K562 (cell line): ENCODE data around the gene CORO2A. TPM values are rescaled to one million over a fixed set of nuclear protein-coding genes. Genes with fewer than 3 reads are reported as not detected.

Experiments used
- ATAC-seq: fragments of 200-7000 bp; cut with Tn5 transposase; 3 replicates; pipeline ENCODE4 v1.9.1; 2020; ENCODE audit warnings: moderate library complexity
- BruUV-seq: library from RNA; stranded (reverse); fragments of 400-500 nt; replicated peaks from 2 replicates; lab custom pipeline; 2021; lab: Mats Ljungman, UMichigan
- CTCF ChIA-PET: fragments of 300-600 bp; formaldehyde crosslinking; extraction: SDS; loops from one replicate; lab custom pipeline; 2021; ENCODE audit warnings: low intra/inter-chr PET ratio; lab: Yijun Ruan, JAX
- POLR2A ChIA-PET: fragments of 300-600, 350-650 bp; sonication (Branson Sonifier 250); formaldehyde crosslinking; extraction: SDS; loops from one replicate; lab custom pipeline; 2021; ENCODE audit warnings: antibody characterized with exemption, inconsistent platforms; lab: Yijun Ruan, JAX
- DNase-seq, 4 experiments: peaks; one replicate each; pipeline versions ENCODE4 v3.0.0 to v3.0.0-alpha.2; 2011 to 2018; ENCODE audit warnings: low spot score in 3 of 4, mixed read lengths in 3 of 4; ENCODE audit errors: extremely low read depth in 1 of 4
- FAIRE-seq: peaks from 2 replicates; lab custom pipeline; 2011; peaks lifted over from hg19 to GRCh38; lab: Jason Lieb, UNC
- H2AFZ ChIP-seq: 2 replicates; pipeline ENCODE4 v1.6.0; 2011; ENCODE audit warnings: low read depth, low read length, control low read depth, inconsistent platforms
- H3K27ac ChIP-seq: fragments of 200-600 bp; 3 replicates; pipeline ENCODE4 v1.8.0; 2011; ENCODE audit warnings: low read depth, mild to moderate bottlenecking, control low read depth, inconsistent platforms, low read length, moderate library complexity, mixed read lengths; ENCODE audit errors: extremely low read depth
- H3K27me3 ChIP-seq, 2 experiments: fragments of 300-600 bp in 1 of 2; 2 replicates in 1 of 2; 3 replicates in 1 of 2; pipeline versions ENCODE4 v1.6.0 to v1.8.0; 2011; ENCODE audit warnings: inconsistent platforms in 2 of 2, low read length in 2 of 2, mild to moderate bottlenecking in 1 of 2, mixed read lengths in 1 of 2, moderate library complexity in 1 of 2; ENCODE audit not compliant: control insufficient read depth in 2 of 2, insufficient read depth in 2 of 2
- H3K36me3 ChIP-seq: fragments of 300-600 bp; 3 replicates; pipeline ENCODE4 v1.8.0; 2011; ENCODE audit warnings: mild to moderate bottlenecking, low read length, inconsistent platforms; ENCODE audit not compliant: control insufficient read depth, insufficient read depth
- H3K4me1 ChIP-seq, 2 experiments: fragments of 200-600 bp in 1 of 2; replicated peaks in 1 of 2; 2 replicates in 1 of 2; 3 replicates in 1 of 2; pipeline versions ENCODE4 v1.5.1 to v1.8.0; 2011; ENCODE audit warnings: inconsistent platforms in 2 of 2, low read length in 2 of 2, mild to moderate bottlenecking in 1 of 2, mixed read lengths in 1 of 2, moderate library complexity in 1 of 2; ENCODE audit not compliant: control insufficient read depth in 2 of 2, insufficient read depth in 2 of 2
- H3K4me2 ChIP-seq: 2 replicates; pipeline ENCODE4 v1.6.1; 2011; ENCODE audit warnings: low read length, control low read depth, inconsistent platforms, mixed read lengths; ENCODE audit not compliant: insufficient read depth
- H3K4me3 ChIP-seq: fragments of 200-600 bp; sonication (generic), shearing (Covaris generic); 2 replicates; pipeline ENCODE4 v1.5.1; 2016; ENCODE audit warnings: control low read depth, inconsistent platforms
- H3K79me2 ChIP-seq: fragments of 200-600 bp; 3 replicates; pipeline ENCODE4 v1.8.0; 2011; ENCODE audit warnings: low read length, inconsistent platforms; ENCODE audit not compliant: control insufficient read depth, insufficient read depth
- H3K9ac ChIP-seq, 2 experiments: 2 replicates each; pipeline versions ENCODE4 v1.6.0 to v1.6.1; 2011; ENCODE audit warnings: low read depth in 2 of 2, low read length in 2 of 2, control low read depth in 1 of 2, inconsistent platforms in 1 of 2, mild to moderate bottlenecking in 1 of 2, mixed read lengths in 1 of 2; ENCODE audit not compliant: insufficient read depth in 1 of 2
- H3K9me1 ChIP-seq: one replicate; pipeline ENCODE4 v1.6.0; 2011; ENCODE audit warnings: inconsistent platforms, mild to moderate bottlenecking, low read length, moderate library complexity; ENCODE audit not compliant: control insufficient read depth, insufficient read depth
- H3K9me3 ChIP-seq: replicated peaks from 2 replicates; pipeline ENCODE4 v1.5.1; 2011; ENCODE audit warnings: low read depth, low read length, inconsistent platforms; ENCODE audit not compliant: control insufficient read depth, insufficient read depth
- H4K20me1 ChIP-seq: replicated peaks from 2 replicates; pipeline ENCODE4 v1.6.1; 2011; ENCODE audit warnings: low read length, inconsistent platforms, mixed read lengths; ENCODE audit not compliant: control insufficient read depth, insufficient read depth
- CBFA2T3 ChIP-seq: fragments of 450-650 bp; IDR thresholded peaks from 2 replicates; pipeline ENCODE4 v1.6.1; 2017
- ESRRA ChIP-seq: fragments of 450-650 bp; IDR thresholded peaks from 2 replicates; pipeline ENCODE4 v1.6.1; 2014; ENCODE audit warnings: low read depth, mild to moderate bottlenecking, moderate library complexity, borderline replicate concordance
- SMAD3 ChIP-seq: fragments of 450-650 bp; formaldehyde crosslinking; conservative IDR thresholded peaks from 2 replicates; pipeline ENCODE4 v1.4.0; 2020; ENCODE audit warnings: mild to moderate bottlenecking
- ZKSCAN3 ChIP-seq: fragments of 250-450 bp; sonication (Bioruptor Pico); IDR thresholded peaks from 2 replicates; pipeline ENCODE4 v1.4.0; 2020
- ZNF324 ChIP-seq: fragments of 250-450 bp; sonication (Bioruptor Pico); IDR thresholded peaks from 2 replicates; pipeline ENCODE4 v1.4.0; 2020; ENCODE audit warnings: mild to moderate bottlenecking
- WGBS: fragments of 100-300 bp; shearing (Covaris generic); methylation state at CpG from one replicate; pipeline ENCODE4 v1.1.6; 2016; ENCODE audit warnings: low coverage, mixed read lengths; ENCODE audit not compliant: insufficient coverage; ENCODE audit errors: missing lambda C conversion rate; 5-methylcytosine and 5-hydroxymethylcytosine counted together
- in situ Hi-C: fragments of 300-500 bp; cut with MboI; formaldehyde crosslinking; loops from 4 replicates; pipeline ENCODE4 v1.15.0; 2018; ENCODE audit warnings: inconsistent platforms, mixed read lengths
- intact Hi-C: fragments of 100-400 bp; cut with micrococcal nuclease; formaldehyde crosslinking; loops from 2 replicates; pipeline ENCODE4 v1.14.2; 2022
- polyA plus RNA-seq, 8 experiments: library from polyadenylated mRNA; depleted of rRNA in 4 of 8; stranded (reverse) in 5 of 8; unstranded in 3 of 8; fragments of >200 nt; fragmentation: Nextera tagmentation in 2 of 8; fragmentation: Illumina TruSeq in 1 of 8; extraction: Ambion mirVana in 2 of 8; extraction: Trizol in 1 of 8; gene quantifications; 2 replicates each; pipeline versions ENCODE4 v1.2.1 to v1.2.3, GENCODE V29; 2011 to 2014; ENCODE audit warnings: inconsistent platforms in 1 of 8, missing spikeins in 1 of 8
- total RNA-seq, 7 experiments: library from RNA; depleted of rRNA in 6 of 7; stranded (reverse); fragments of >200 nt in 6 of 7; fragmentation: Illumina TruSeq in 2 of 7; extraction: Trizol in 2 of 7; gene quantifications; 2 replicates each; pipeline versions ENCODE4 v1.2.1 to v1.2.3, GENCODE V29; 2011 to 2021; ENCODE audit warnings: low replicate concordance in 1 of 7
- TF ChIP-seq, protein P1 (sequence below): fragments of 250-450 bp; sonication (Bioruptor Pico); IDR thresholded peaks from 2 replicates; pipeline ENCODE4 v1.4.0; 2020; ENCODE audit warnings: mild to moderate bottlenecking, moderate library complexity, borderline replicate concordance
- TF ChIP-seq, protein P2 (sequence below): sonication (generic); formaldehyde crosslinking; IDR thresholded peaks from 2 replicates; pipeline ENCODE4 v1.8.1; 2023; ENCODE audit warnings: mild to moderate bottlenecking, missing genetic modification reagents
- TF ChIP-seq, protein P3 (sequence below): fragments of 250-450 bp; sonication (Bioruptor Pico); IDR thresholded peaks from 2 replicates; pipeline ENCODE4 v1.5.0; 2021

Gene CORO2A
- total and polyA plus RNA-seq, 9 of the 15 experiments (the other 6 are each of a cell fraction or from before 2014, with no cell fraction given), result 9.5 to 26.6 (median 18.0) TPM

DNA sequence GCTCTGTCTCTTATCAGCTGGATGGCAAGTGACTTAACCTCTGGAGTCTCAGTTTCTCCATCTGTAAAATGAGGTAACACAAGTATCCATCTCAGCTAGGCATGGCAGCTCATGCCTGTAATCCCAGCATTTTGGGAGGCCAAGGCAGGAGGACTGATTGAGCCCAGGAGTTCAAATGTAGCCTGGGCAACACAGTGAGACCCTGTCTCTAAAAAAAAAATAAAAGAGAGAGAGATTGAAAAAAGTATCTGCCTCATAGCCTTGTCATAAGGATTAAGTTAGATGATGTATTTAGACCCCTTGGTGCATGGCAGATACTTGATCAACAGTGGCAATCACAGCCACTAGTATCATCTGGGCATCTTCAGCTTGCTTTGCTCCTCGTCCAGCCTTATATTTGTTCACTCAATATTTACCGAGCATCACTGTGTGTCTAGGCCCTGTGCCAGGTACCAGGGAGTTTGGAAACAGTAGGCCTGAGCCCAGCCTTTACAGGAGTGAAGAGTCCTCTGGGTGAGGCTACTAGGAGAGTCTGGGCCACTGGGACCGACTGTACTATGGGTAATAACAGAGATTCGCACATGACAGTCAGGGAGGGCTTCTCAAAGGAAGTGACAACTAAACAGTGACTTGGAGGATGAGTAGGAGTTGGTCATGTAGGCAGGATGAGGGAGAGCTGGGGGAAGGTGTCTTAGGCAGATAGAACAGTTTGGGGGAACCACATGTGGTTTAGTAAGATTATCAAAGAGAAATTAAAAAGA, 34.2 kb downstream of the CORO2A start:
- in situ Hi-C loops, result no loop called here
- H4K20me1 ChIP-seq, result peaks cover 22% of the 10 kb centered on the region
- peaks cover 6% of the 10 kb centered on the region for H3K9me1 ChIP-seq
- no peak overlapping the region for H3K27ac ChIP-seq
- WGBS, result 68% methylated on average over 4 of the region's 4 CpGs
- peaks cover 35% of the 10 kb centered on the region for H3K36me3 ChIP-seq
- no TSS peak for BruUV-seq
- no peaks in the 10 kb centered on the region for H3K27me3 ChIP-seq
- DNase-seq (no peak), ATAC-seq (no peak)
- intact Hi-C loops, result no loop called here
- POLR2A ChIA-PET, result interaction anchor here (0.8 to 1.2 kb wide), 2 partner anchors 9 to 15 kb away, joined by 3 read pairs; no protein-coding TSS in a partner anchor
- H3K4me2 ChIP-seq, result no peak overlapping the region
- H3K4me1 ChIP-seq, result peaks cover 10 to 17% of the 10 kb centered on the region in 2 experiments; a peak in 4 of 5 replicates
- H3K9me3 ChIP-seq, result no peaks in the 10 kb centered on the region
- H3K9ac ChIP-seq, result no peak overlapping the region
- peak; percentile 45 for TF ChIP-seq CBFA2T3
- no peak for TF ChIP-seq ESRRA
- TF ChIP-seq, all 486 proteins: peak for 1
- CTCF ChIA-PET, result no interaction called here
- peaks cover 13% of the 10 kb centered on the region; the same call in 2 of the 3 replicates for H3K79me2 ChIP-seq
- FAIRE-seq, result no peak
- no peak overlapping the region for H2AFZ ChIP-seq
- H3K4me3 ChIP-seq, result no peak overlapping the region

DNA sequence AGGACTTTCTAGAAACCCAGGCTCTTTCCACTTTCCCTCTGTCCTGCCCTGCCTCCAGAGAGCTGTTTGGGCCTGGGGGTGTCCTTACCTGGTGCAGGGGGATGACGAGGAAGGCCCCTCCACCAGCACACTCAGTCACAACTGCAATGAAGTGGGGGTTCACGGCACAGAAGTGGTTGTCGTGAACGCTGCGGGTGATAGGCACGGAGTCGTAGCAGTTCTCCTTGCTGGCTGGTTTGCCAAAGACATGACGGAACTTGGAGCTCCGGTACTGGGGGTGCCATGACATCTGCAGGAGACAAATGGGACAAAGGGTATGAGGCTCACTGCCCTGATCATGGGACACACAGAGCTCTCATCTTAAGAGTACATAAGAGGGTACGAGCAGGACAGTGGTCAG, 35.1 kb downstream of the CORO2A start:
- no peak for ATAC-seq
- in situ Hi-C loops (no loop called here), intact Hi-C loops (no loop called here)
- ChIA-PET POLR2A (interaction anchor here (0.6 to 1.2 kb wide), 3 partner anchors 8 to 347 kb away, joined by 3 to 4 read pairs (median 3); no protein-coding TSS in a partner anchor), CTCF (no interaction called here)
- peaks cover 40% of the 10 kb centered on the region for H3K36me3 ChIP-seq
- H3K4me3 ChIP-seq, result no peak overlapping the region
- peaks cover 22% of the 10 kb centered on the region for H4K20me1 ChIP-seq
- H3K27ac ChIP-seq, result no peak overlapping the region
- H3K79me2 ChIP-seq, result peaks cover 13% of the 10 kb centered on the region; the same call in 2 of the 3 replicates
- TF ChIP-seq SMAD3, result no peak
- no peak for TF ChIP-seq ZNF324
- TF ChIP-seq, protein P1, sequence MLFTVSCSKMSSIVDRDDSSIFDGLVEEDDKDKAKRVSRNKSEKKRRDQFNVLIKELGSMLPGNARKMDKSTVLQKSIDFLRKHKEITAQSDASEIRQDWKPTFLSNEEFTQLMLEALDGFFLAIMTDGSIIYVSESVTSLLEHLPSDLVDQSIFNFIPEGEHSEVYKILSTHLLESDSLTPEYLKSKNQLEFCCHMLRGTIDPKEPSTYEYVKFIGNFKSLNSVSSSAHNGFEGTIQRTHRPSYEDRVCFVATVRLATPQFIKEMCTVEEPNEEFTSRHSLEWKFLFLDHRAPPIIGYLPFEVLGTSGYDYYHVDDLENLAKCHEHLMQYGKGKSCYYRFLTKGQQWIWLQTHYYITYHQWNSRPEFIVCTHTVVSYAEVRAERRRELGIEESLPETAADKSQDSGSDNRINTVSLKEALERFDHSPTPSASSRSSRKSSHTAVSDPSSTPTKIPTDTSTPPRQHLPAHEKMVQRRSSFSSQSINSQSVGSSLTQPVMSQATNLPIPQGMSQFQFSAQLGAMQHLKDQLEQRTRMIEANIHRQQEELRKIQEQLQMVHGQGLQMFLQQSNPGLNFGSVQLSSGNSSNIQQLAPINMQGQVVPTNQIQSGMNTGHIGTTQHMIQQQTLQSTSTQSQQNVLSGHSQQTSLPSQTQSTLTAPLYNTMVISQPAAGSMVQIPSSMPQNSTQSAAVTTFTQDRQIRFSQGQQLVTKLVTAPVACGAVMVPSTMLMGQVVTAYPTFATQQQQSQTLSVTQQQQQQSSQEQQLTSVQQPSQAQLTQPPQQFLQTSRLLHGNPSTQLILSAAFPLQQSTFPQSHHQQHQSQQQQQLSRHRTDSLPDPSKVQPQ, result no peak
- TF ChIP-seq ZKSCAN3 (CRISPR knock-in tag), result no peak
- TF ChIP-seq, protein P2, sequence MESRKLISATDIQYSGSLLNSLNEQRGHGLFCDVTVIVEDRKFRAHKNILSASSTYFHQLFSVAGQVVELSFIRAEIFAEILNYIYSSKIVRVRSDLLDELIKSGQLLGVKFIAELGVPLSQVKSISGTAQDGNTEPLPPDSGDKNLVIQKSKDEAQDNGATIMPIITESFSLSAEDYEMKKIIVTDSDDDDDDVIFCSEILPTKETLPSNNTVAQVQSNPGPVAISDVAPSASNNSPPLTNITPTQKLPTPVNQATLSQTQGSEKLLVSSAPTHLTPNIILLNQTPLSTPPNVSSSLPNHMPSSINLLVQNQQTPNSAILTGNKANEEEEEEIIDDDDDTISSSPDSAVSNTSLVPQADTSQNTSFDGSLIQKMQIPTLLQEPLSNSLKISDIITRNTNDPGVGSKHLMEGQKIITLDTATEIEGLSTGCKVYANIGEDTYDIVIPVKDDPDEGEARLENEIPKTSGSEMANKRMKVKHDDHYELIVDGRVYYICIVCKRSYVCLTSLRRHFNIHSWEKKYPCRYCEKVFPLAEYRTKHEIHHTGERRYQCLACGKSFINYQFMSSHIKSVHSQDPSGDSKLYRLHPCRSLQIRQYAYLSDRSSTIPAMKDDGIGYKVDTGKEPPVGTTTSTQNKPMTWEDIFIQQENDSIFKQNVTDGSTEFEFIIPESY (CRISPR knock-in tag), result no peak
- TF ChIP-seq, protein P3, sequence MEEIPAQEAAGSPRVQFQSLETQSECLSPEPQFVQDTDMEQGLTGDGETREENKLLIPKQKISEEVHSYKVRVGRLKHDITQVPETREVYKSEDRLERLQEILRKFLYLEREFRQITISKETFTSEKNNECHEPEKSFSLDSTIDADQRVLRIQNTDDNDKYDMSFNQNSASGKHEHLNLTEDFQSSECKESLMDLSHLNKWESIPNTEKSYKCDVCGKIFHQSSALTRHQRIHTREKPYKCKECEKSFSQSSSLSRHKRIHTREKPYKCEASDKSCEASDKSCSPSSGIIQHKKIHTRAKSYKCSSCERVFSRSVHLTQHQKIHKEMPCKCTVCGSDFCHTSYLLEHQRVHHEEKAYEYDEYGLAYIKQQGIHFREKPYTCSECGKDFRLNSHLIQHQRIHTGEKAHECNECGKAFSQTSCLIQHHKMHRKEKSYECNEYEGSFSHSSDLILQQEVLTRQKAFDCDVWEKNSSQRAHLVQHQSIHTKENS (CRISPR knock-in tag), result no peak
- peaks cover 10 to 17% of the 10 kb centered on the region in 2 experiments; a peak in 4 of 5 replicates for H3K4me1 ChIP-seq
- H2AFZ ChIP-seq, result no peak overlapping the region
- H3K27me3 ChIP-seq, result no peaks in the 10 kb centered on the region
- no peak for FAIRE-seq
- no peak for DNase-seq
- no TSS peak for BruUV-seq
- no peak overlapping the region for H3K9ac ChIP-seq
- H3K9me3 ChIP-seq, result no peaks in the 10 kb centered on the region
- no peak overlapping the region for H3K4me2 ChIP-seq
- 93% methylated on average over 10 of the region's 10 CpGs for WGBS
- peaks cover 6% of the 10 kb centered on the region for H3K9me1 ChIP-seq
